Hepatocyte (in vitro differentiated cells): ENCODE data around the gene CLCN4. TPM values are rescaled to one million over a fixed set of nuclear protein-coding genes. Genes with fewer than 3 reads are reported as not detected.

ENCODE experiments used
- DNase-seq: peaks from one replicate; pipeline ENCODE4 v3.0.0-alpha.2; 2016; ENCODE audit warnings: low spot score
- H2AFZ ChIP-seq: fragments of 200-600 bp; sonication (generic); 2 replicates; pipeline ENCODE4 v1.6.0; 2016; ENCODE audit warnings: antibody characterized with exemption, mild to moderate bottlenecking
- H3K27ac ChIP-seq: fragments of 200-600 bp; sonication (generic); 2 replicates; pipeline ENCODE4 v1.5.1; 2016; ENCODE audit warnings: mild to moderate bottlenecking
- H3K27me3 ChIP-seq: fragments of 200-600 bp; sonication (generic); 2 replicates; pipeline ENCODE4 v1.6.1; 2016
- H3K36me3 ChIP-seq: fragments of 200-600 bp; sonication (generic); replicated peaks from 2 replicates; pipeline ENCODE4 v1.5.1; 2016; ENCODE audit warnings: low read depth; ENCODE audit not compliant: insufficient read depth
- H3K4me1 ChIP-seq: fragments of 200-600 bp; sonication (generic); 2 replicates; pipeline ENCODE4 v1.5.1; 2016; ENCODE audit warnings: mild to moderate bottlenecking, moderate library complexity; ENCODE audit not compliant: insufficient read depth
- H3K4me2 ChIP-seq: fragments of 200-600 bp; sonication (generic); 2 replicates; pipeline ENCODE4 v1.6.0; 2016
- H3K4me3 ChIP-seq: fragments of 200-600 bp; sonication (generic); 2 replicates; pipeline ENCODE4 v1.5.1; 2016; ENCODE audit warnings: mild to moderate bottlenecking
- H3K79me2 ChIP-seq: fragments of 200-600 bp; sonication (generic); 2 replicates; pipeline ENCODE4 v1.6.0; 2017; ENCODE audit warnings: mild to moderate bottlenecking
- H3K9me2 ChIP-seq: fragments of 200-600 bp; sonication (generic); replicated peaks from 2 replicates; pipeline ENCODE4 v1.6.0; 2017; ENCODE audit warnings: mild to moderate bottlenecking; ENCODE audit not compliant: insufficient read depth
- H3K9me3 ChIP-seq: fragments of 200-600 bp; sonication (generic); 2 replicates; pipeline ENCODE4 v1.5.1; 2016; ENCODE audit warnings: low read depth, mild to moderate bottlenecking
- H4K20me1 ChIP-seq: fragments of 200-600 bp; sonication (generic); 2 replicates; pipeline ENCODE4 v1.6.0; 2016; ENCODE audit warnings: mild to moderate bottlenecking; ENCODE audit not compliant: insufficient read depth, poor library complexity, severe bottlenecking
- CTCF ChIP-seq: fragments of 200-600 bp; sonication (generic); IDR thresholded peaks from 2 replicates; pipeline ENCODE4 v1.5.1; 2016; ENCODE audit warnings: antibody characterized with exemption, mild to moderate bottlenecking; ENCODE audit not compliant: poor library complexity
- EZH2 ChIP-seq: fragments of 200-600 bp; sonication (generic); IDR thresholded peaks from 2 replicates; pipeline ENCODE4 v1.6.1; 2016; ENCODE audit warnings: antibody characterized with exemption, mild to moderate bottlenecking, borderline replicate concordance
- EZH2phosphoT487 ChIP-seq: fragments of 200-600 bp; sonication (generic); IDR thresholded peaks from one replicate; pipeline ENCODE4 v1.6.1; 2018; ENCODE audit warnings: antibody characterized with exemption, mild to moderate bottlenecking, low read depth, moderate library complexity; ENCODE audit not compliant: unreplicated experiment, severe bottlenecking
- WGBS: methylation state at CpG from one replicate; pipeline ENCODE4 v1.1.6; 2016; ENCODE audit warnings: low lambda C conversion rate; ENCODE audit errors: missing lambda C conversion rate; 5-methylcytosine and 5-hydroxymethylcytosine counted together
- polyA plus RNA-seq: library from polyadenylated mRNA; unstranded; fragments of >200 nt; fragmentation: Nextera tagmentation; extraction: Ambion mirVana; gene quantifications from 2 replicates; pipeline ENCODE4 v1.2.1, GENCODE V29; 2016
- total RNA-seq: library from RNA; depleted of rRNA; stranded (reverse); fragments of >200 nt; gene quantifications from 2 replicates; pipeline ENCODE4 v1.2.3, GENCODE V29; 2014

CLCN4 gene
- total and polyA plus RNA-seq, 2 experiments from 2014 or later, result 2.2 to 3.8 TPM

GRCh38 chrX:10110316-10110935, 46.3 kb upstream of the CLCN4 start:
- Histone ChIP-seq H4K20me1 (no peaks in the 10 kb centered on the region), H3K27ac (no peak overlapping the region), H3K4me1 (peaks cover 4% of the 10 kb centered on the region), H3K9me2 (no peaks in the 10 kb centered on the region), H3K4me3 (no peak overlapping the region), H3K27me3 (no peaks in the 10 kb centered on the region), H3K4me2 (no peak overlapping the region), H3K36me3 (no peaks in the 10 kb centered on the region), H2AFZ (no peak overlapping the region), H3K9me3 (no peaks in the 10 kb centered on the region), H3K79me2 (no peaks in the 10 kb centered on the region)
- TF ChIP-seq EZH2phosphoT487 (no peak), EZH2 (no peak), CTCF (no peak)
- WGBS, result 82% methylated on average over 16 of the region's 16 CpGs
- DNase-seq, result no peak

GRCh38 chrX:10110984-10111363, 45.8 kb upstream of the CLCN4 start:
- TF ChIP-seq EZH2 (no peak), CTCF (no peak), EZH2phosphoT487 (no peak)
- H3K79me2 ChIP-seq, result no peaks in the 10 kb centered on the region
- no peaks in the 10 kb centered on the region for H3K9me2 ChIP-seq
- no peak for DNase-seq
- H2AFZ ChIP-seq, result no peak overlapping the region
- no peaks in the 10 kb centered on the region for H3K36me3 ChIP-seq
- H3K9me3 ChIP-seq, result no peaks in the 10 kb centered on the region
- no peak overlapping the region for H3K4me2 ChIP-seq
- H3K27ac ChIP-seq, result no peak overlapping the region
- no peaks in the 10 kb centered on the region for H4K20me1 ChIP-seq
- WGBS, result 83% methylated on average over 10 of the region's 10 CpGs
- no peak overlapping the region for H3K4me3 ChIP-seq
- peaks cover 4% of the 10 kb centered on the region for H3K4me1 ChIP-seq
- no peaks in the 10 kb centered on the region for H3K27me3 ChIP-seq

GRCh38 chrX:10111364-10112148, 45.2 kb upstream of the CLCN4 start:
- TF ChIP-seq CTCF (no peak), EZH2phosphoT487 (no peak), EZH2 (no peak)
- Histone ChIP-seq H3K9me2 (no peaks in the 10 kb centered on the region), H3K4me1 (peaks cover 4% of the 10 kb centered on the region), H3K9me3 (no peaks in the 10 kb centered on the region), H3K79me2 (no peaks in the 10 kb centered on the region), H3K36me3 (no peaks in the 10 kb centered on the region), H2AFZ (no peak overlapping the region), H3K27ac (no peak overlapping the region), H3K4me3 (no peak overlapping the region), H3K4me2 (no peak overlapping the region), H3K27me3 (no peaks in the 10 kb centered on the region), H4K20me1 (no peaks in the 10 kb centered on the region)
- DNase-seq, result no peak
- 88% methylated on average over 26 of the region's 26 CpGs for WGBS
